Ishikawa (cell line): ENCODE data around the gene TRIP12.

ENCODE experiments used
- CEBPB ChIP-seq: IDR thresholded peaks from 2 replicates; pipeline ENCODE4 v1.6.1; 2012
- CREB1 ChIP-seq: IDR thresholded peaks from 2 replicates; pipeline ENCODE4 v1.6.1; 2012; ENCODE audit warnings: low read depth
- EGR1 ChIP-seq: IDR thresholded peaks from 2 replicates; pipeline ENCODE4 v1.6.1; 2012
- EP300 ChIP-seq: IDR thresholded peaks from 2 replicates; pipeline ENCODE4 v1.6.1; 2012; ENCODE audit warnings: borderline replicate concordance
- FOXM1 ChIP-seq: IDR thresholded peaks from 2 replicates; pipeline ENCODE4 v1.6.1; 2012; ENCODE audit warnings: low read depth, borderline replicate concordance
- NFIC ChIP-seq: IDR thresholded peaks from 2 replicates; pipeline ENCODE4 v1.6.1; 2012
- RAD21 ChIP-seq: IDR thresholded peaks from 2 replicates; pipeline ENCODE4 v1.6.1; 2012; ENCODE audit warnings: low read depth
- TAF1 ChIP-seq: IDR thresholded peaks from 2 replicates; pipeline ENCODE4 v1.6.1; 2012; ENCODE audit warnings: low read depth, mild to moderate bottlenecking
- TCF12 ChIP-seq: IDR thresholded peaks from 2 replicates; pipeline ENCODE4 v1.6.1; 2012; ENCODE audit warnings: low read depth
- TEAD4 ChIP-seq: IDR thresholded peaks from 2 replicates; pipeline ENCODE4 v1.6.1; 2012
- YY1 ChIP-seq: IDR thresholded peaks from 2 replicates; pipeline ENCODE4 v1.6.1; 2012; ENCODE audit warnings: low read depth
- ZBTB7A ChIP-seq: IDR thresholded peaks from 2 replicates; pipeline ENCODE4 v1.6.1; 2012; ENCODE audit warnings: low read depth
- TF ChIP-seq, protein P1 (sequence below): IDR thresholded peaks from 2 replicates; pipeline ENCODE4 v1.6.1; 2012; ENCODE audit warnings: low read depth, mild to moderate bottlenecking
- TF ChIP-seq, protein P2 (sequence below): IDR thresholded peaks from 2 replicates; pipeline ENCODE4 v1.6.1; 2012
- TF ChIP-seq, protein P3 (sequence below): IDR thresholded peaks from 2 replicates; pipeline ENCODE4 v1.6.1; 2012

TRIP12 gene

DNA sequence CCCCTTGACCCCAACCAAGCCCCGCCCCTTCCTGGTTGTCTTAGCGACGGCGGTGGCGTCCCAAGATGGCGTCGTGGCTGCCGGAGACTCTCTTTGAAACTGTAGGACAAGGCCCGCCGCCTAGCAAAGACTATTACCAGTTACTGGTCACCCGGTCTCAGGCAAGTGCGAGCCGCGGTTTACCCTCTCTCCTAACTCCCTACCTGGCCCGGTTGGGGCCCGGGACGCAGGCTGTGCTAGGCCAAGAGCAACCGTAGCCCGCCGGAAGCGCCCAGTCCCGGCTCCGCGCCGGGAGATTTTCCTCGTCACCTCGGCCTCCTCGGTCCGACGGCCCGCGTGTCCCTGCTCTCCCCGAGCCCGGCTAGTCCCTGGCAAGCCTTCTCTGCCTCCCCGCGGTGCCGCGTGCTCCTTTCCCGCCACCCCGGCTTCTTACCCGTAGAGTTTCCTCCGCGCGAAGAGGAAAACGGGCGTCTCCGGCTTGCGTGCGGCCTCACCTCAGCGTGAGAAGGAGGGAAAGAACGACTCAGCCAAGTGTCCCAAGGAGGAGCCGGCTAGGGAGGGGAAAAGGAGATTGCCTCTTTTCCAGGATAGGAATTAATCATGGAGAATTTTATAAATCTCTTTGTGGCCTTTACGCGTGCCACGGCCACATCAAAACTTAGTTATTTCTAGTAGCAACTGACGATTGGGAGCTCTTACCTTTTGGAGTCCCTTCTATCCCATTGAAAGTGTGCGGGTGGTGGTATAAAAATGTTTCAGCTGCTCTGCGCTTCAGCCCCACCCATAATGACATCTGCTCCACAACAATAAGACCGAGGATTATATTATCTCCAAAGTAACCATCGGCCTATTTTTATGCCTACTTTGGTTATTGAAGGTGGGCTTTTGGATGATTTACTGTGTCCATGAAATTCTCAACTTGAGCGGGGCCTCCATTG is 909 bp upstream of the TRIP12 start, which contains the start of gene FBXO36:
Gene FBXO36 (plus strand): TSS at position 55 of the 938 bp plus-strand sequence. CDS start 11 bp downstream, at position 66.
- TF ChIP-seq NFIC (0 out of 2 replicates have a peak, but pooled peaks have one; percentile 3), EP300 (no peak), CEBPB (no peak), EGR1 (peak; percentile 56; the same call in 1 of the 2 replicates), RAD21 (no peak), TCF12 (0 out of 2 replicates have a peak, but pooled peaks have one; percentile 5), YY1 (peak; percentile 95), TEAD4 (no peak), TAF1 (peak; percentile 65)
- TF ChIP-seq, protein P1, sequence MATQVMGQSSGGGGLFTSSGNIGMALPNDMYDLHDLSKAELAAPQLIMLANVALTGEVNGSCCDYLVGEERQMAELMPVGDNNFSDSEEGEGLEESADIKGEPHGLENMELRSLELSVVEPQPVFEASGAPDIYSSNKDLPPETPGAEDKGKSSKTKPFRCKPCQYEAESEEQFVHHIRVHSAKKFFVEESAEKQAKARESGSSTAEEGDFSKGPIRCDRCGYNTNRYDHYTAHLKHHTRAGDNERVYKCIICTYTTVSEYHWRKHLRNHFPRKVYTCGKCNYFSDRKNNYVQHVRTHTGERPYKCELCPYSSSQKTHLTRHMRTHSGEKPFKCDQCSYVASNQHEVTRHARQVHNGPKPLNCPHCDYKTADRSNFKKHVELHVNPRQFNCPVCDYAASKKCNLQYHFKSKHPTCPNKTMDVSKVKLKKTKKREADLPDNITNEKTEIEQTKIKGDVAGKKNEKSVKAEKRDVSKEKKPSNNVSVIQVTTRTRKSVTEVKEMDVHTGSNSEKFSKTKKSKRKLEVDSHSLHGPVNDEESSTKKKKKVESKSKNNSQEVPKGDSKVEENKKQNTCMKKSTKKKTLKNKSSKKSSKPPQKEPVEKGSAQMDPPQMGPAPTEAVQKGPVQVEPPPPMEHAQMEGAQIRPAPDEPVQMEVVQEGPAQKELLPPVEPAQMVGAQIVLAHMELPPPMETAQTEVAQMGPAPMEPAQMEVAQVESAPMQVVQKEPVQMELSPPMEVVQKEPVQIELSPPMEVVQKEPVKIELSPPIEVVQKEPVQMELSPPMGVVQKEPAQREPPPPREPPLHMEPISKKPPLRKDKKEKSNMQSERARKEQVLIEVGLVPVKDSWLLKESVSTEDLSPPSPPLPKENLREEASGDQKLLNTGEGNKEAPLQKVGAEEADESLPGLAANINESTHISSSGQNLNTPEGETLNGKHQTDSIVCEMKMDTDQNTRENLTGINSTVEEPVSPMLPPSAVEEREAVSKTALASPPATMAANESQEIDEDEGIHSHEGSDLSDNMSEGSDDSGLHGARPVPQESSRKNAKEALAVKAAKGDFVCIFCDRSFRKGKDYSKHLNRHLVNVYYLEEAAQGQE: 0 out of 2 replicates have a peak, but pooled peaks have one; percentile 8
- TF ChIP-seq, protein P2, sequence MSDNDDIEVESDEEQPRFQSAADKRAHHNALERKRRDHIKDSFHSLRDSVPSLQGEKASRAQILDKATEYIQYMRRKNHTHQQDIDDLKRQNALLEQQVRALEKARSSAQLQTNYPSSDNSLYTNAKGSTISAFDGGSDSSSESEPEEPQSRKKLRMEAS: peak; percentile 94

DNA sequence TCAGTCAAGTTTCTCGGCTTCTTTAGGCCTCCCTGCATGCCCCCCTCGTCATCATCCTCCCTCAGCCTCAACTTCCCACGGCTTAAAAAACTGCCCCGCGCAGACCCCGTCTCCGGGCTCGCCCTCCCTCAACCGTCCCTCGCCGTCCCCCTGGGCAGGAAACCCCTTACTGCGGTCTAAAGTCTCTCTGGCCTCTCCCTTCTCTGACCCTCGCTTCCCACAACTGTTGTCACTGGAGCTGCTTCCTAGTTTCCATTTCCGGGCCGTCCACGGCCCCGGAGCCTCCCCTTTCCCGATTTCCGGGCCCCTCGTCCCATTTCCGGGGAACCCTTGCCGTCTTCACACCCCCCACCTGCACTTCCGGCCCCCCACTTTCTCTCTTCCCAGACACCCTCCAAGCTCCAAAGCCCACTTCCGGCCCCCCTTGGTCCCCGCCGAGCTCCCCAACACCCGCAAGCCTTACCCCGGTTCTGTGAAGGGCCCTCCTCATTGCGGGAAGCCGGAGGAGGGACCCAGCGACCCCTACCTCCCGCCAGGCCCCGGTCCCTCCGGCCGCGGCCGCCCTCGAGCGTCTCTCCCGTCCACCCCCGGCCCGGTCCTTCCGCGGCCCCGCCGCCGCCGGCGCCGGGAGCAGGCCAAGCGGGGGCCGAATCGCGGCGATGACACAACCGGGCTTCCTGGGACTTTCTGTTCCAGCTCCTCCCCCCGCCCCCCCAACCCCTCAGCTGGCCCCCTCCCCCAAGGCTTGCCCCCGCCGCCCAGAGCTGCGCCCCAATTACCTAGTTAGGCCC is 513 bp downstream of the TRIP12 start:
- peak; percentile 31; the same call in 1 of the 2 replicates for TF ChIP-seq TAF1
- TF ChIP-seq, protein P2: peak; percentile 39; the same call in 1 of the 2 replicates
- 0 out of 2 replicates have a peak, but pooled peaks have one; percentile 28 for TF ChIP-seq ZBTB7A
- no peak for TF ChIP-seq FOXM1

DNA sequence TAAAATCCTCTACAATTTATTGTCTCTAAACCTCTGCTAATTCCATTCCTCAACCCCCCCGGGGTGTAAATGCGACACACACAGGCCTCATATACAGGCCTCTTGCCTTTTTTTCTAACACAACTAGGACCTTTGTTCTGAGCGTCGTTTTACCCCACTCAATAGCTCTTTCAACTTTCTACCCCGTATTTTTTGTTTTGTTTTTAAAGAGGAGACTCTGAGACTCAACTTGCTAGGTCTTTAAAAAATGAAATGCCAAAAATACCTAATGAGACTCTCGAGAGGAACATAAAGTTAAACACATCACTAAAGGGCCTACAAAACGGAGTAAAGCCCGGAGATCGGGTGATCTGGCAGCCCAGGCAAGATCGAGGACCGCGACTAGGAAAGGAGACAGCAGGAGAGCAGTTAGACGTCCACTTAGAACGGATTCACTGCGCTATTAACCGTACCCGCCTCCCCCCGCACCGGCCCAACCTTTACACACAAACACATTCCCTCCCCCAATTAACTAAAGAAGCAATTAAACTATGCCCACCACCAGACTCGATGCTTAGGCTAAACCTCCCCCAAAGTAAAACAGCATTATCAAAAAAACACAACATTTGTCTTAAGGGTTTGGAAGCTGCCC is 1.7 kb downstream of the TRIP12 start:
- TF ChIP-seq CEBPB (no peak), CREB1 (no peak), NFIC (no peak), EP300 (no peak), TAF1 (no peak), TEAD4 (no peak), FOXM1 (no peak), TCF12 (no peak), ZBTB7A (no peak), RAD21 (no peak), YY1 (no peak), EGR1 (no peak)
- TF ChIP-seq, protein P2: no peak
- TF ChIP-seq, protein P3, sequence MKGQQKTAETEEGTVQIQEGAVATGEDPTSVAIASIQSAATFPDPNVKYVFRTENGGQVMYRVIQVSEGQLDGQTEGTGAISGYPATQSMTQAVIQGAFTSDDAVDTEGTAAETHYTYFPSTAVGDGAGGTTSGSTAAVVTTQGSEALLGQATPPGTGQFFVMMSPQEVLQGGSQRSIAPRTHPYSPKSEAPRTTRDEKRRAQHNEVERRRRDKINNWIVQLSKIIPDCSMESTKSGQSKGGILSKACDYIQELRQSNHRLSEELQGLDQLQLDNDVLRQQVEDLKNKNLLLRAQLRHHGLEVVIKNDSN: no peak
- TF ChIP-seq, protein P1: no peak

DNA sequence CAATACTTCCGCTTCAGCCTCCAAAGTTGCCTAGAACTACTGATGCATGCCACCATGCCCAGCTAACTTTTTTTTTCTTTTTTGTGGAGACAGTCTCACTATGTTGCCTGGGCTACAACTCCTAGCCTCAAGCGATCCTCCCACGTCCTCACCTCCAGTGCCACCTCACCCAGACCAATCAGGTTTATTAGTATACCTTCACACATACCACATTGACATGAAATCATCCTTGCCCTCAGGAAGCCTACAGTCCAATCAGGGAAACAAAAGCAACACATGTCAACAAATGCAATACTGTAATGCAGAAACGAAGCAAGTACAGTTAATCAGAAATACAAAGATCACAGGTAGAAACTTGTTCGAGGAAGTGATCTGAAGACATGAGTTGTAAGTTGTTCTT is 4.0 kb downstream of the TRIP12 start:
- TF ChIP-seq TCF12: no peak
- no peak for TF ChIP-seq RAD21
- no peak for TF ChIP-seq CEBPB
- no peak for TF ChIP-seq NFIC

DNA sequence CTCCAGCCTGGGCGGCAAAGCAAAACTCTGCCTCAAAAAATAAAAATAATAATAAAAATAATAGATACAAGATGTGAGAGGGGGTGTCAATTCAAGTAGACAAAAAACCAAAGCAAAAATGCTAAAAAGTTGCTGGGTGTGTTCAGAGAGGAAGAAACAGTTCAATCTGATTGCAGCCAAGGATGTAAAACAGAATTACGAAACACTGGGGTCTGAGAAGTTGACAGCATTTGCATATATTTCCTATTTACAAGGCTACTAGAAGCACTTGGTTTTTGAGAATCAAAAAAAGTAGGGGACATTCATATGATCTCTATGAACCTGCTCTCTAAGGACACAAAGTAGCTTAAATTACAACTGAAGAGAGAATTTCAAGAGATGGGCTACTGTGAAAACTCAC is 7.6 kb downstream of the TRIP12 start:
- TF ChIP-seq EP300 (no peak), CEBPB (no peak), NFIC (no peak), TEAD4 (no peak), TCF12 (no peak), YY1 (no peak), TAF1 (no peak), EGR1 (no peak), RAD21 (no peak), FOXM1 (no peak), ZBTB7A (no peak), CREB1 (no peak)
- TF ChIP-seq, protein P1: no peak
- TF ChIP-seq, protein P2: no peak
- TF ChIP-seq, protein P3: no peak
